DMS 273 treated with DMSO at 0.1 percent for 48 hours (cell line): ENCODE results near the gene ZNF142.

Experiments used
- DNase-seq: peaks from one replicate; lab custom pipeline; 2025; lab: John Stamatoyannopoulos, UW

Gene ZNF142, protein sequence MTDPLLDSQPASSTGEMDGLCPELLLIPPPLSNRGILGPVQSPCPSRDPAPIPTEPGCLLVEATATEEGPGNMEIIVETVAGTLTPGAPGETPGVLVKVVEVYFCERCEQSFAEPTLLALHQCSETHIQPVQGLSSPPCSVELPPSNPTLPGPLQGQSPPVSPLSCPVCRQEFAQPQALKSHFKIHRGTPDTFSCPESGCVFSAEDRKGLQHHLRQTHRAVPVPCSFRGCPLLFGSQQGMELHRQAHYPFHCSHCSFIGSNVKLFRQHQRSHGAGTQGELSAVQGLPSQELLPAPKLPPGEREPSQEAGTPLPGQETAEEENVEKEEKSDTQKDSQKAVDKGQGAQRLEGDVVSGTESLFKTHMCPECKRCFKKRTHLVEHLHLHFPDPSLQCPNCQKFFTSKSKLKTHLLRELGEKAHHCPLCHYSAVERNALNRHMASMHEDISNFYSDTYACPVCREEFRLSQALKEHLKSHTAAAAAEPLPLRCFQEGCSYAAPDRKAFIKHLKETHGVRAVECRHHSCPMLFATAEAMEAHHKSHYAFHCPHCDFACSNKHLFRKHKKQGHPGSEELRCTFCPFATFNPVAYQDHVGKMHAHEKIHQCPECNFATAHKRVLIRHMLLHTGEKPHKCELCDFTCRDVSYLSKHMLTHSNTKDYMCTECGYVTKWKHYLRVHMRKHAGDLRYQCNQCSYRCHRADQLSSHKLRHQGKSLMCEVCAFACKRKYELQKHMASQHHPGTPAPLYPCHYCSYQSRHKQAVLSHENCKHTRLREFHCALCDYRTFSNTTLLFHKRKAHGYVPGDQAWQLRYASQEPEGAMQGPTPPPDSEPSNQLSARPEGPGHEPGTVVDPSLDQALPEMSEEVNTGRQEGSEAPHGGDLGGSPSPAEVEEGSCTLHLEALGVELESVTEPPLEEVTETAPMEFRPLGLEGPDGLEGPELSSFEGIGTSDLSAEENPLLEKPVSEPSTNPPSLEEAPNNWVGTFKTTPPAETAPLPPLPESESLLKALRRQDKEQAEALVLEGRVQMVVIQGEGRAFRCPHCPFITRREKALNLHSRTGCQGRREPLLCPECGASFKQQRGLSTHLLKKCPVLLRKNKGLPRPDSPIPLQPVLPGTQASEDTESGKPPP (N-terminal part only)

DNA sequence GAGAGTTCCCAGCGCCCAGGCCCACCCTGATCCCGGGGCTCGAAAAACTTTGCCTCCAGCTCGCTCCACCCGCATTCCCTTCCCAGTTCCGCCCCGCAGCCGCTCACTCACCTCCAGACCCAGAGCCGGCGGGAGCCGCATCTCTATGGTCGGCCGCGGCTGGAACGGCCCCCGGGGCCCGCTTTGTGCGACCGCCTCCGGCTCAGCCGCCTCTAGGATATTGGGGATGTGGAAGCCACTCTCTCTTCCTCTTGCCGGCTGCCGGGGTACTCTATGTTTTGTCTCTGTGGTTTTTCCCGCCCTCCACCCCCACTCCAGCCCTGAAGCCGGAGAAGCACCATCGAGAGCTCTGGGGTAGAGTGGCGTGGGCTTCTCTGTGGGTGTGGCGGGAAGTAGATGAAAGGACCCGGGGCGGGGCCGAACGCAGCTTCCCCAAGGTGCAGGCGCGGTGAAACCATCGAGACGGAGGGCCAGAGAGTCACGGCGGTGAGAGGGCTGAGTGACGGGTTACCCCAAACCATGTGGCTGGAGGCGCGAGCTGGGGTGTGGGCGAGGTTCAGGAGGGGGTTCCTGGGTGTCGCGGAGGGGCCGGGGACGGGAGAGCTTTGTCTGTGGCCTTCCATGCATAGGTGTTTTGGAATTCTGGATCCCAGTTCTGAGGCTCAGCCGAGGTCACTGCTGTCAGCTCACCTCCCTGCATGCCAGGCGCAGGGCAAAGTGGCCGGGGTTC lies at the start of gene ZNF142, which contains the start of gene BCS1L:
Gene ZNF142, minus strand, starts transcription at position 366 of the 730 bp plus-strand sequence. CDS start 3,194 bp downstream, outside the sequence.
Gene BCS1L, plus strand, starts transcription at position 426 of the 730 bp plus-strand sequence. CDS start 1,305 bp downstream, outside the sequence.
- peak; percentile 85 for DNase-seq

DNA sequence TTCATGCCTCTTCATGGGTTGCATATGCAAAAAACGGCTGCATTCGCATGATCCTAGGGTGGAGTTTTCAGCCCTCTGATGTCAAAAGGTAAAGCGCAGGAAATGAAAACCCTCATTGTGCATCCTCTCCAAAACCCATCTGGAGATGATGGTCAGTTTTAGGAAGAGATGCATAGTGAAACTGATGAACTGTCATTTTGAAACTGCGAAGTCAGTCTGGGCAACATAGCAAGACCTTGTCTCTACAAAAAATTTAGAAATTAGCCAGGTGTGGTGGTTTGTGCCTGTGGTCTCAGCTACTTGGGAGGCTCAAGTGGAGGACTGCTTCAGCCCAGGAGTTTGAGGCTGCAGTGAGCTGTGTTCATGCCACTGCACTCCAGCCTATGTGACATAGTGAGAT lies 48.7 kb upstream of the ZNF142 start:
- no peak for DNase-seq

DNA sequence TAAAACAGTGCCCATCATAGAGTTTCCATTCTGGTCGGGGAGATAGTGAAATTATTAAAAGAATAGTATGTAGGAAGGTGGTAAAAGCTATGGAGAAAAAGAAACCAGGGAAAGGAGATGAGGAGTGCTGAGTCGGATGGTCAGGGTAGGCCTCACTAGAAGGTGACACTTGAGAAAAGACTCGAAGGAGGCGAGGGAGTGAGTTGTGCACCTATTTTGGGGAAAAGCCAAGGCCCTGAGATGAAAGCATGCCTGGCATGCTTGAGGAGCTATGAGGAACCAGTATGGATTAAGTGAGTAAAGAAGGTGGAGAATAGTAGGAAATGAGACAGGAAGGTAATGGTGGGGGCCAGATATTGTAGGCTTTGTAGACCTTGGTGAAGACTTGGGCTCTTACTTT lies 43.9 kb upstream of the ZNF142 start:
- DNase-seq = no peak

DNA sequence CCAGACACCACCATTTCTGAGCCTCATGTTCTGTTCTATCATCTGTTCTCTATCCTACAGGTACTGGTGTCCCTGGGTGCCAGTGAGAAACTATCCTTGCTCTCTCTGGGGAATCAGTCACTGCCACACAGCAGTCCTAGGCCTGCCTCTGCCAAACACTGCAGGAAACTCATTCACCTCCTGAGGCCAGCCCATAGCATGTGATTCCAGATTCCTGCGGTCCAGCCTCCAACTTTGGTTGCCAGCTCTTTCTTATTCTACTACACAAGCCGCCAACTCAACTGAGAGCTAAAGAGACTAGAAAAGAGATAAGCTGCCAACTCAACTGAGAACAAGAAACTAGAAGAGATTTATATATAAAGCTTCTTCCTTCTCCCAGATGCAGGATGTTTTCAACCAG lies 42.4 kb upstream of the ZNF142 start:
- DNase-seq = no peak

DNA sequence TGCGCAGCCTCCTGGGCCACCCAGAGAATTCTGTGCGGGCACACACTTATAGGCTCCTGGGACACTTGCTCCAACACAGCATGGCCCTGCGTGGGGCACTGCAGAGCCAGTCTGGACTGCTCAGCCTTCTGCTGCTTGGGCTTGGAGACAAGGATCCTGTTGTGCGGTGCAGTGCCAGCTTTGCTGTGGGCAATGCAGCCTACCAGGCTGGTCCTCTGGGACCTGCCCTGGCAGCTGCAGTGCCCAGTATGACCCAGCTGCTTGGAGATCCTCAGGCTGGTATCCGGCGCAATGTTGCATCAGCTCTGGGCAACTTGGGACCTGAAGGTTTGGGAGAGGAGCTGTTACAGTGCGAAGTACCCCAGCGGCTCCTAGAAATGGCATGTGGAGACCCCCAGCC lies 39.5 kb upstream of the ZNF142 start:
- DNase-seq = no peak

DNA sequence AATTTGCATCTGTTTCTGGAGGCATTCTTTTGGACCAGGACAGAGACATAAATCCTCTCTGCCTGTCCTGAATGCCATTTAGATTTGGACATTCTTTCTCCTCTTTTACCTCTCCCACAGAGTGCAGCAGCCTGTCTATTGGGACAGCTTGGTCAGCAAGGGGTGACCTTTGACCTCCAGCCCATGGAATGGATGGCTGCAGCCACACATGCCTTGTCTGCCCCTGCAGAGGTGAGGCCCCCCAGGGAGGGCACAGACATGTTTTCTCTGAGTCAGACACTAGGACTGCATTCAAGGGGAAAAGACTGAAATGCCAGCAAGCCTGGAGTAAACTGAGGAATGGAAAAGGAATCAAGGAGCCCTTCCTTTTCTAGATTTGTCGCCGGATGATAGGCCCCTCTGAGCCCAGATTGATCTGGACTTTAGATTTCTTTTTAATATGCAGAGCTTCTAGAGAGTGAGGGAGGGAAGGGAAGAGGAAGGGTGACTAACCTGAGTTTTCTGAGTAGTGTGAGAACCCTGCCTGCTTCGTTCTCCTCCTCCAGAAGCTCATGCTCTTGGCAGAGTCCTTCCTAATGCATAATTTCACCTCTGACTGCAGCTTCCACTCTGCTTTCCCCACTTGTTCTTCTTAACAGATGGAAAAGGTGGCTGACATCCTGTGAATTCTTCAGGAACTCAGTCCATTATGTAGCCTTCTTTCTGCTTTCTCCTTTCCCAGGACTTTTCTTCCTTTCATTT lies 35.2 kb upstream of the ZNF142 start:
- no peak for DNase-seq

DNA sequence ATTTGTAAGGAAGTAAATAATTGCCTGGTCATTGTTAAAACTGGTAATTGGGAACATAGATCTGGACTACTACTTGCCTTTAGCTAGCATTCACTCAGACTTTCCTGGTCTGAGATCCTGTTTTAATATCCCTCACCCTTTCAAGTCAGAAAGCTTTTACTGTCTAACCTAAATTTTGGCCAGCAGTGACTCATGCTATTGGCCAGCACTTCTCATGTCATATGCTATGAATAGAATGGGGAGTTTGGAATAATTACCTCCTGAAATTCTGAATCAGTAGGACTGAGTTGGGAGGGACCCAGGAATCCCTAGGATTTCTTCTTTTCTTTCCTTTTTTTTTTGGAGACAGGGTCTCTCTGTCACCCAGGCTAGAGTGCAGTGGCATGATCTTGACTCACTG lies 31.8 kb upstream of the ZNF142 start:
- DNase-seq = no peak

DNA sequence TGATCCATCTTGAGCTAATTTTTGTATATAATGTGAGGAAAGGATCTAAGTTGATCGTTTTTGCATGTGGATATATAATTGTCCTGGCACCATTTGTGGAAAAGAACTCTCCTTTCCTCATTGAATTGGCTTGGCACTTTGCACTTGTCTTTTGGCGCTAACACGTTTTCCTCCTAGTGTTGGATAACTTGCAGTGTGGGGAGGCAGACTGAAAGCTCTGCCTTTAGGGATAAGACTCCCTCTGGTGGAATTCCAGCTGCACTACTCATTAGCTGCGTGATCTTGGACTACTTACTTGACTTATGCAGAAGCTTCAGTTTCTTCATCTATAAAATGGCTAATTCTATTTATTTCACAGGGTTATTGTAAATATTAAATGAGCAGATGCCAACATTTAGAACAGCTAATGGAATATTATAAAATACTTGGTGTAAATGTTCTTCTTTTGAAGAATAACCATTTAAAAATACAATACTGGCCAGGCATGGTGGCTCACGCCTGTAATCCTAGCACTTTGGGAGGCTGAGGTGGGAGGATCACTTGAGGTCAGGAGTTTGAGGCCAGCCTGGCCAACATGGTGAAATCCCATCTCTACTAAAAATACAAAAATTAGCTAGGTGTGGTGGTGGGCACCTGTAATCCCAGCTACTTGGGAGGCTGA lies 28.1 kb upstream of the ZNF142 start:
- DNase-seq = peak; percentile 46

DNA sequence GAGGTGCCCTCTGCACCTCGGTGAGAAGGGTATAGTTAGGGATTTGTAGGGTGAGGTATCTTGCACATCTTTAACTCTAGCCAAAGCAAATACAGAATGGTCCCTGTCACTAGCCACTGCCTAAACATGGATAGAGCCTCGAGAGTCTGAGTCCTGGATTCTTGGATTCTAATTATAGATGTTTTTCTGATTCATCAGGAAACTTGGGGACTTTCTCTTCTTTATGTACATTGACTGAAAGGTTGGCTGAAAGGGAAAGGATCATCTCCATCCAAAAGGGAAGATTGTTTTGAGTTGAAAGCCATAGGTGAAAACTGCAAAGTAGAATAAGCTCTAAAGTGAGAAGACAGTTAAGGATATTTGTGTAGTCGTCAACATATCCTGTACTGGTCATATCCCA lies 20.6 kb upstream of the ZNF142 start:
- no peak for DNase-seq

DNA sequence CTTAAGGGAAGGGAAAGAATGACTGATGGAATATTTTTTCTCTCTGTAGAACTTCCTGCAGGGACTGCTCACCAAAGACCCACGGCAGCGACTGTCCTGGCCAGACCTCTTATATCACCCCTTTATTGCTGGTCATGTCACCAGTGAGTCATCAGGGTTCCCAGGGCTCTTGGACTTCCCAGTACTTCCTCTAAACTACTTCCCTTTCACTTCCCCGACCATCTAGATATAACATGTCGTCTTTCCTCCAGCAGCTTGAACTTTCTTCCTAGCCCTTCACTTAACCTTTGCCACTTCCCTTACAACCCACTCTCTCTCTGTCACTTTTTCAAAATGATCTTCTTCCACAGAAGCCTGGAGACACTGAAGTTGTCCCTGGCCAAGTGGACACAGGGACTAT lies 19.7 kb upstream of the ZNF142 start:
- DNase-seq = no peak

DNA sequence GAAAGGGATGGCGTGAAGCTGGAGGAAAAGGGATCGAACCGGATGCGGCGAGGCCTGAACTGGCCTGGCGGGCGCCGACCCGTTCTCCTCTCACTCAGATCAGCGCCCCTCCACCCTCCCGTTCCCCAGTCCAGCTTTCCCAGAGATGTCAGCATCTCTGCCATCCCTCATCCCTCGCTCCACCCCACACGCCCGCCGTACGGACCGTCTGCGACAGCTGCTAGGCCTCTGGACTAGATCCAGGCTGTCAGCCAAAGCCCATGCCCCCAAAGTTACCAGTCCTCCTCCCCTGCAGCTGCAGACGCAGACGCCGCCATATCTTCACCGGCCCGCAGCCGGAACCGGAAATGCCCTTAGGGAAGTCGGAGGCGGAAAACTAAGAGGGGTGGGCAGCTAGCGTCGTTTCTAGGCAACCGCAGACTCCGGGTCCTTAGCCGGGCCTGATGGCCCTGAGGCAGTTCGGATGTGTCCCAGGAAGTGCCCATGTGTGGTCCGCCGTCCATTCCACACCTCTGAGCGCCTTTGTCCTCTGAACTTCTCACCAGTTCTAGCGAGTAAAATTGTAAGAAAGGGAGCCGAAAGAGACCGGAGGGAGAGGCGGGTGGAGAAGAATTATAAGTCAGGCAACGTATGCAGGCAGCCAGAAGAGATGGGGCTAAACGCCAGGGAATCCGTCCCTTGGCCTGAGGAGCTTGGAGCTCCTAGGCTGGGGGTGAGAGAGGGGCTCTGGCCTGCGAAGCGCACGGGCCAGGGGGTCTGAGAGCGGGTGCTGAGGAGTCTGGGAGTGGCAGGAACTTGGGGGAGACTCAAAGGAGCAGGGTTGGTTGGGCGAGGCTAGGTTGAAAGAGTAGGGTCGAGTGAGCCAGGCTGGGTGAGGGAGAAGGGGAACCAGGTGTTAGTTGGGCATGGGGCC lies 12.5 kb upstream of the ZNF142 start, which contains the start of the genes RNF25 and STK36:
Gene RNF25, minus strand, starts transcription at position 349 of the 913 bp plus-strand sequence. Its CDS starts 32 bp downstream, at position 317.
Gene STK36, plus strand, starts transcription at position 433 of the 913 bp plus-strand sequence. CDS start 744 bp downstream, outside the sequence.
- DNase-seq = peak; percentile 86

DNA sequence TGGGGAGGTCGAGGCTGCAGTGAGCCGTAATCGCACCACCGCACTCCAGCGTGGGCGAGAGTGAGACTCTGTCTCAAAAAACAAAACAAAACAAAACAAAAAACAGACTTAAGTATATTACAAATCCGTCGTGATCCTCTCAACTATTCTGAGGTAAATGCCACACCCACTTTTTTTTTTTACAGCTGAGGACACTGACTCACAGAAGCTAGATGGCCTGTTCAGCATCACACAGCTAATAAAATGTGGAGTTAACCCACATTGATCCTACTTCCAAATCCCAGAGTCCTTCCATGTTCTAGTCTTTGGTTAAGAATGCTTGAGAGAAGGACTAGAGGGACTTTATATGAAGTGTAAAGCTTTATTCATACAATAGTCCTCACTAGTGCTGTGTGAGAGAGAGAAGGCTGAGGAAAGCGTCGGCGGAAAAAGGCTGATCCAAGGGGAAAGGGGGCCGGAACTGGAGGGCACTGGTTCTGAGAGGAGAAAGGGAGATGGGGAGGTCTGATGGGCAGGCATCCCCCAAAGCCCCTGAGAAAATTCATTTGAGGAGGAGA lies 11.8 kb upstream of the ZNF142 start:
- DNase-seq = no peak

DNA sequence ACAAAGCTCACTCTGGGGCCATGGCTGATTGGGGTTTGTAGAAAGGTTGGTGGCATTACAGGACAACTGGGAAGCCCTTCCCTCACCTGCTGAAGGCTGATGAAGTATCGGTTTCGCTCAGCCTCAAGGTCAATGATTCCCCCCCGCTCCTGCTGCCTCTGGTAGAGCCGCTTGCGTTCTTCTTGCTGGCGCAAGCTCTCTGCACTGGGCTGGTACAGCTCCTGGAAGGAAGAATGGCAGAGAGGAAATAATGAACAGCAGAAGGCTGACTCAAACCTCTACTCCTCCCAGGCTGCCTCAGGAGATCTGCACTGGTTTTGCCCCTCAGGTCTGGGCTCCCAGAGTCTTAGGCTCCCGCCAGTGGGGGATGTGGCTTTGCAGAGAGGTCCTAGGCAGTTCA lies 5.2 kb upstream of the ZNF142 start:
- no peak for DNase-seq

DNA sequence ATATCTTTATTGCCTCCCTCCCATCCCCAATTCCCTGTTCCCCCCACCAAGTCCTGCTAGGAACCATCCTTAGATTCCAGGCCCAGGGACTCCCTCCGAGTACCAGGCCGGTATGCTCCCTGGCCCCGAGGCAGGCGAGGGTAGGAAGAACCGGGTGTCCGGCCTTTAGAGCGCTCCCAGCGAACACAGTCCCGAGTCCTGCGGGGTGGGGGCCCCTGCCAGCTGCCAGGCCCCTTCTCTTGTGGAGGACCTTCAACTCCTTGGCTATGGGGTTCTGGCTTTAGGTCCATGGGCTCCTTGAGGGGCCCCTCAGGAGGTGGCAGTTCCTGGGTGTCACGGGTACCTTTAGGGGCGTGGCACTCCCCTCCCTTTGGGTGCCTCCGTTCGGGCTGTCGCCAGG lies 4.5 kb upstream of the ZNF142 start:
- no peak for DNase-seq

DNA sequence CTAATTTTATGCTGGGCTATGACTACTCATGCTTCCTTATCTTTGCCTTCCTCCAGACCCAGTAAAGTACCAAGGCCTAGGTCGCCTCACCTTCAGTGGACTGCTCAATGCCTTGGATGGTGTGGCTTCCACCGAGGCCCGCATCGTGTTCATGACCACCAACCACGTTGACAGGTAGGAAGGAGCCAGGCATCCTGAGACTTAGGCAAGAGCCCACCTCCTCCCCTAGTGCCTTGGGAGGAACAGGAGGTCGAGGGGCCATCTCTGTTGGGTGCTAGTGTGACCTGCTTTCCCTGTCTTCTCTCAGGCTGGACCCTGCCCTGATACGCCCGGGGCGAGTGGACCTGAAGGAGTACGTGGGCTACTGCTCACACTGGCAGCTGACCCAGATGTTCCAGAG lies 3.4 kb upstream of the ZNF142 start:
- no peak for DNase-seq

DNA sequence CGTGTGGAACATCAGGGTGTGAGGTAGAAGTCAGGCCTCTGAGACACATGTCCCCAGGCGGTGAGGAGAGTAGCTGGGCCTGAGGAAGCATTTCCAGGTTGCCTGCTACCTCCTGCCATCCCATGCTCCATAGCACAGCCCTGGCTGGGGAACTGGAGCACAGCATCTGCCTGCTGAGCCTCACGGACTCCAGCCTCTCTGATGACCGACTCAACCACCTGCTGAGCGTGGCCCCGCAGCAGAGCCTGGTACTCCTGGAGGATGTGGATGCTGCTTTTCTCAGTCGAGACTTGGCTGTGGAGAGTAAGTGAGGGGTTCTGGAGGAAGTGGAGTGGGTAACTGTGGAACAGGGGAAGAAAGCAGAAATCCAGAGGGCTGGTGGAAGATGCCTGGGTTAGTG lies 3.0 kb upstream of the ZNF142 start:
- no peak for DNase-seq

DNA sequence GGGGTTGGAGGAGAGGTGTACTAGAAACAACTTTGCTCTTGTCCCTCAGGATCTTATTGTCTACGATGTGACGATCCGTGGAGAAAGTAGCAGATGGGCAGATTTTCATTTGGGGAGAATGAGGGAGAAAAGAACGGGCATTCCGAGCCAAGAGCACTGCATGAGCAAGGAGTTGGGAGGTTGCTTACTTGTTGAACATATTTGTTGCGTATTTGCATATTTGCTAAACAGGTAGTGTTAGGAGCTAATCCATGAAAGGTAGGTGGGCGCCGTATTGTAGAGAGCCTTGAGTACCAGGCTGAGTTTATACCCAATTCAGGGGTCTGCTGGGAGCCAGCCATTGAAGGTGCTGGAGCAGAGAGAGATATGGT lies 550 bp upstream of the ZNF142 start:
- no peak for DNase-seq

DNA sequence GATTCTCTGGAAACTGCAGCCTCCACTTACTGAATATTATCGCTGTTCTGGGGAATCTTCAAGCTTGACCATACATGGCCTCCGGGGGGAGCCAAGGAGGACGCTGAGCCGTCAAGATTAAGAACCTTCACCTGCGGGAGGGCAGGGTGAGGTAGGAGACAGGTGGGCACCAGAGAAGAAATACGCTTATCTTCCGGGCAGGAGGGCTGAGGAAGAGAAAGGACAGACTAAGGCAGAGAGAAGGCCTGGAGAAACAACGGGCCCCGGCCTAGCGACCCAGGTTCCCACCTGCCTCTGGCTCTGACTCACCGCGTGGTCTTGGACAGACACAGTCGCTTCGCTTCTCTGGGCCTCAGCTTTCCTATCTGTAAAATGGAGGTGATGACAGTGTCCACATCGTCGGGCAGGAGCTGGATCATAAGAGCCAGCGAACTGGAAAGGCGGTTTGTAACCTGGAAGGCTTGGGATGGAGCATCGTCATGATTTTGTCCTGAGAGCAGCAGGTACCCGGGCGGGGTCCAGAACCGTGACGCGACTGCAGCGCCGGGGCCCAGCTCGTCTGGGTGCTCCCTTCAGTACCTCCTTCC lies 659 bp downstream of the ZNF142 start:
- no peak for DNase-seq
